Suppressor macrophage treated with lipopolysaccharide for 4 hours (primary cell): Measurements from ENCODE around the gene PARP12.
"Not testable (repeated sequence)": the region's sequence is repeated elsewhere in the genome, so short reads cannot be mapped to it uniquely, and the experiment has no call there.

Experiments used
- DNase-seq: peaks from one replicate; pipeline ENCODE4 v3.0.0-alpha.2; 2020

Gene PARP12

GRCh38 chr7:140062528-140063299 lies at the start of gene PARP12:
Gene PARP12 (minus strand): TSS chr7:140062951. CDS start chr7:140062847, 104 bp downstream.
- peak; percentile 98 for DNase-seq

- DNase-seq, result not testable (repeated sequence)
Observed at GRCh38 chr7:140108777-140109176, 46.0 kb upstream of the PARP12 start.

GRCh38 chr7:140096459-140096858 lies 33.7 kb upstream of the PARP12 start:
- no peak for DNase-seq

GRCh38 chr7:140093375-140093774 lies 30.6 kb upstream of the PARP12 start:
- DNase-seq, result no peak

- no peak for DNase-seq
Observed at GRCh38 chr7:140085447-140085846, 22.7 kb upstream of the PARP12 start.

GRCh38 chr7:140084972-140085371 lies 22.2 kb upstream of the PARP12 start:
- DNase-seq, result no peak

- no peak for DNase-seq
Observed at GRCh38 chr7:140084142-140084655, 21.4 kb upstream of the PARP12 start.

GRCh38 chr7:140082770-140083169 lies 20.0 kb upstream of the PARP12 start:
- DNase-seq, result no peak

GRCh38 chr7:140081774-140082425 lies 19.1 kb upstream of the PARP12 start:
- no peak for DNase-seq

GRCh38 chr7:140080919-140081318 lies 18.2 kb upstream of the PARP12 start:
- DNase-seq, result no peak

GRCh38 chr7:140079121-140079536 lies 16.4 kb upstream of the PARP12 start:
- DNase-seq, result no peak

- no peak for DNase-seq
Observed at GRCh38 chr7:140078392-140078791, 15.6 kb upstream of the PARP12 start.

- no peak for DNase-seq
Observed at GRCh38 chr7:140074780-140075179, 12.0 kb upstream of the PARP12 start.

GRCh38 chr7:140070546-140070945 lies 7.8 kb upstream of the PARP12 start:
- DNase-seq, result no peak

- no peak for DNase-seq
Observed at GRCh38 chr7:140069298-140069949, 6.7 kb upstream of the PARP12 start.

- no peak for DNase-seq
Observed at GRCh38 chr7:140068033-140068432, 5.3 kb upstream of the PARP12 start.

GRCh38 chr7:140067052-140067451 lies 4.3 kb upstream of the PARP12 start:
- no peak for DNase-seq

GRCh38 chr7:140062118-140062527 lies 628 bp downstream of the PARP12 start:
- DNase-seq, result peak; percentile 83

- no peak for DNase-seq
Observed at GRCh38 chr7:140061607-140061930, 1.2 kb downstream of the PARP12 start.

- no peak for DNase-seq
Observed at GRCh38 chr7:140060788-140061606, 1.8 kb downstream of the PARP12 start.

- DNase-seq, result no peak
Observed at GRCh38 chr7:140060243-140060630, 2.5 kb downstream of the PARP12 start.

- peak; percentile 47 for DNase-seq
Observed at GRCh38 chr7:140059273-140060242, 3.2 kb downstream of the PARP12 start.
